ENCODE measurements around the gene TOMT. TPM values are rescaled to one million over a fixed set of nuclear protein-coding genes. Genes with fewer than 3 reads are reported as not detected.
"Not testable (repeated sequence)": the region's sequence is repeated elsewhere in the genome, so short reads cannot be mapped to it uniquely, and the experiment has no call there.

TOMT gene
- total and polyA plus RNA-seq, 2 donors (not counting 1 experiment from before 2014, with no cell fraction given), result not detected

DNA sequence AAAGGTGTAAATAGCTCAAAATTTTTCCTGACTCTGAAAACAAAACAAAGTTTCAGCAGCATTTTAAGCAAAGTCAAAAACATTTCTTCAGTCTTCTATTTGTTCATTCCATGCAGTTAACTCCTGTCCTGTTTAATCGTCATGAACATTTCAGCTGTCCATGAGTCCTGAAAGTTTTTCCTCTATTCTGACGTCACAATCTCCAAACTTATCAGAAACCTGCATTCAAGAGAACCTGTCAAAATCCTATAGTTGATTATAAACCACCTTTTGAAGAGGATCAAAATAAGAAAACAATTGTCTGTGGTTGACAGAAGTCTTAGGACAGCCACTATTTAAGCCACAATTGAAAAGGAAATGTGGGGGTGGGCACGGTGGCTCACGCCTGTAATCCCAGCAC lies 45.2 kb downstream of the TOMT start:
- ATAC-seq (ENCODE audit: low read depth), result no peak
- intact Hi-C loops (cut with micrococcal nuclease), result no loop called here

DNA sequence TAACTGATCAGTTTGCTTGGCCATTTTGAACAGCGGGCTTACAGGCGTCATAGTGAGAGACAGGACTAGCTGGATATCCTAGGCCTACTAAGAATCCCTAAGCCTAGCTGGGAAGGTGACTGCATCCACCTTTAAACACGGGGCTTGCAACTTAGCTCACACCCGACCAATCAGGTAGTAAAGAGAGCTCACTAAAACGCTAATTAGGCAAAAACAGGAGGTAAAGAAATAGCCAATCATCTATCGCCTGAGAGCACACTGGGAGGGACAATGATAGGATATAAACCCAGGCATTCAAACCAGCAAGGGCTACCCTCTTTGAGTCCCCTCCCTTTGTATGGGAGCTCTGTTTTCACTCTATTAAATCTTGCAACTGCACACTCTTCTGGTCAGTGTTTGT lies 48.1 kb downstream of the TOMT start:
- H4K20me1 ChIP-seq (ENCODE audit: control insufficient read depth, insufficient read depth, low read length, poor library complexity, severe bottlenecking); H3K27me3 Mint-ChIP-seq; H3K4me1 ChIP-seq (ENCODE audit: control insufficient read depth in 2 of 2, insufficient read depth in 2 of 2, low read length in 2 of 2); intact Hi-C loops (cut with micrococcal nuclease); ATAC-seq (ENCODE audit: low read depth); H3K36me3 ChIP-seq (replicated peaks in 1 of 2; ENCODE audit: control extremely low read depth in 1 of 2, control insufficient read depth in 1 of 2, extremely low read depth in 1 of 2, insufficient read depth in 2 of 2, low read length in 1 of 2); H3K27ac Mint-ChIP-seq; H3K4me3 ChIP-seq (ENCODE audit: control extremely low read depth in 1 of 5, extremely low read depth in 1 of 5, insufficient read depth in 1 of 5, low read depth in 2 of 5, low read length in 4 of 5); DNase-seq; H3K9ac ChIP-seq (ENCODE audit: low read length); H2AFZ ChIP-seq (ENCODE audit: insufficient read depth, low read depth, low read length, poor library complexity, severe bottlenecking); H3K9me3 ChIP-seq (ENCODE audit: control extremely low read depth in 1 of 3, control insufficient read depth in 2 of 3, insufficient read depth in 1 of 3, low read length in 2 of 3); H3K27ac ChIP-seq (ENCODE audit: low read length in 2 of 2); H3K4me1 Mint-ChIP-seq; POLR2A ChIA-PET; H3K4me2 ChIP-seq (replicated peaks; ENCODE audit: low read depth, low read length, poor library complexity, severe bottlenecking); H3K79me2 ChIP-seq (ENCODE audit: control insufficient read depth, insufficient read depth, low read length); H3K9me3 Mint-ChIP-seq (ENCODE audit: insufficient read depth); H3K27me3 ChIP-seq (replicated peaks in 1 of 4; ENCODE audit: control extremely low read depth in 1 of 4, control insufficient read depth in 3 of 4, insufficient read depth in 4 of 4, low read length in 3 of 4); H3K4me3 Mint-ChIP-seq: not testable (repeated sequence)
- CTCF ChIA-PET, result interaction anchor here (4.3 kb wide), 1 partner anchor 10 kb away, joined by 24 read pairs; no protein-coding TSS in a partner anchor
- WGBS (ENCODE audit: insufficient coverage), result 94% methylated on average over 2 of the region's 6 CpGs

More for the DNA sequence above, 45.2 kb downstream of the TOMT start:
- WGBS (ENCODE audit: insufficient coverage), result 63% methylated on average over 3 of the region's 4 CpGs
- Histone ChIP-seq H3K9ac (ENCODE audit: low read length) (no peak overlapping the region), H3K4me3 (ENCODE audit: control extremely low read depth in 1 of 5, extremely low read depth in 1 of 5, insufficient read depth in 1 of 5, low read depth in 2 of 5, low read length in 4 of 5) (no peak overlapping the region), H3K79me2 (ENCODE audit: control insufficient read depth, insufficient read depth, low read length) (no peaks in the 10 kb centered on the region), H3K4me1 (ENCODE audit: control insufficient read depth in 2 of 2, insufficient read depth in 2 of 2, low read length in 2 of 2) (no peaks in the 10 kb centered on the region), H2AFZ (ENCODE audit: insufficient read depth, low read depth, low read length, poor library complexity, severe bottlenecking) (no peak overlapping the region), H3K4me2 (replicated peaks; ENCODE audit: low read depth, low read length, poor library complexity, severe bottlenecking) (no peak overlapping the region), H3K36me3 (replicated peaks in 1 of 2; ENCODE audit: control extremely low read depth in 1 of 2, control insufficient read depth in 1 of 2, extremely low read depth in 1 of 2, insufficient read depth in 2 of 2, low read length in 1 of 2) (no peaks in the 10 kb centered on the region), H4K20me1 (ENCODE audit: control insufficient read depth, insufficient read depth, low read length, poor library complexity, severe bottlenecking) (no peaks in the 10 kb centered on the region), H3K27me3 (replicated peaks in 1 of 4; ENCODE audit: control extremely low read depth in 1 of 4, control insufficient read depth in 3 of 4, insufficient read depth in 4 of 4, low read length in 3 of 4) (peaks cover 0 to 3% (median 1%) of the 10 kb centered on the region in 4 experiments), H3K27ac (ENCODE audit: low read length in 2 of 2) (no peak overlapping the region), H3K9me3 (ENCODE audit: control extremely low read depth in 1 of 3, control insufficient read depth in 2 of 3, insufficient read depth in 1 of 3, low read length in 2 of 3) (no peaks in the 10 kb centered on the region)
- POLR2A ChIA-PET, result no interaction called here
- Mint-ChIP-seq H3K27ac (no peak overlapping the region), H3K4me3 (no peak overlapping the region), H3K4me1 (no peaks in the 10 kb centered on the region), H3K27me3 (no peaks in the 10 kb centered on the region), H3K9me3 (ENCODE audit: insufficient read depth) (no peaks in the 10 kb centered on the region)
- CTCF ChIA-PET, result no interaction called here
- TF ChIP-seq EZH2 (IDR thresholded peaks at IDR 0.05; ENCODE audit: borderline replicate concordance, insufficient read depth, low read depth, low read length, poor library complexity, severe bottlenecking), result no peak
- TF ChIP-seq, protein P1, sequence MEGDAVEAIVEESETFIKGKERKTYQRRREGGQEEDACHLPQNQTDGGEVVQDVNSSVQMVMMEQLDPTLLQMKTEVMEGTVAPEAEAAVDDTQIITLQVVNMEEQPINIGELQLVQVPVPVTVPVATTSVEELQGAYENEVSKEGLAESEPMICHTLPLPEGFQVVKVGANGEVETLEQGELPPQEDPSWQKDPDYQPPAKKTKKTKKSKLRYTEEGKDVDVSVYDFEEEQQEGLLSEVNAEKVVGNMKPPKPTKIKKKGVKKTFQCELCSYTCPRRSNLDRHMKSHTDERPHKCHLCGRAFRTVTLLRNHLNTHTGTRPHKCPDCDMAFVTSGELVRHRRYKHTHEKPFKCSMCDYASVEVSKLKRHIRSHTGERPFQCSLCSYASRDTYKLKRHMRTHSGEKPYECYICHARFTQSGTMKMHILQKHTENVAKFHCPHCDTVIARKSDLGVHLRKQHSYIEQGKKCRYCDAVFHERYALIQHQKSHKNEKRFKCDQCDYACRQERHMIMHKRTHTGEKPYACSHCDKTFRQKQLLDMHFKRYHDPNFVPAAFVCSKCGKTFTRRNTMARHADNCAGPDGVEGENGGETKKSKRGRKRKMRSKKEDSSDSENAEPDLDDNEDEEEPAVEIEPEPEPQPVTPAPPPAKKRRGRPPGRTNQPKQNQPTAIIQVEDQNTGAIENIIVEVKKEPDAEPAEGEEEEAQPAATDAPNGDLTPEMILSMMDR (IDR thresholded peaks at IDR 0.05), result no peak
- no peak for DNase-seq
